Measurements from ENCODE around the gene UST. TPM values are rescaled to one million over a fixed set of nuclear protein-coding genes. Genes with fewer than 3 reads are reported as not detected.
"Not testable (repeated sequence)": the region's sequence is repeated elsewhere in the genome, so short reads cannot be mapped to it uniquely, and the experiment has no call there.

Gene UST
- total RNA-seq, 2 donors from 2014 or later: 24.2 to 30.8 TPM

GRCh38 chr6:148750838-148751792 lies 4.3 kb downstream of the UST start:
- no peak overlapping the region for H3K4me3 ChIP-seq
- DNase-seq (ENCODE audit: low spot score): no peak
- H3K27me3 ChIP-seq (replicated peaks; ENCODE audit: insufficient read depth): no peaks in the 10 kb centered on the region
- no peak for ATAC-seq (ENCODE audit: insufficient number of reproducible peaks, low FRiP score, low read depth)
- H3K36me3 ChIP-seq: no peaks in the 10 kb centered on the region
- H3K27ac ChIP-seq: no peak overlapping the region
- TF ChIP-seq CTCF (IDR thresholded peaks at IDR 0.05): no peak
- no peaks in the 10 kb centered on the region for H3K9me3 ChIP-seq
- H3K4me1 ChIP-seq (ENCODE audit: control insufficient read depth in 1 of 2, low read depth in 2 of 2): peaks cover 0 to 19% of the 10 kb centered on the region in 2 donors

GRCh38 chr6:148751793-148752170 lies 5.0 kb downstream of the UST start:
- Histone ChIP-seq H3K36me3 (no peaks in the 10 kb centered on the region), H3K27ac (no peak overlapping the region), H3K27me3 (replicated peaks; ENCODE audit: insufficient read depth) (no peaks in the 10 kb centered on the region), H3K4me3 (no peak overlapping the region), H3K9me3 (no peaks in the 10 kb centered on the region), H3K4me1 (ENCODE audit: control insufficient read depth in 1 of 2, low read depth in 2 of 2) (peaks cover 0 to 24% of the 10 kb centered on the region in 2 donors)
- no peak for TF ChIP-seq CTCF (IDR thresholded peaks at IDR 0.05)
- DNase-seq (ENCODE audit: low spot score): no peak
- ATAC-seq (ENCODE audit: insufficient number of reproducible peaks, low FRiP score, low read depth): no peak

- H3K4me1 ChIP-seq (ENCODE audit: control insufficient read depth in 1 of 2, low read depth in 2 of 2): peaks cover 5 to 22% of the 10 kb centered on the region in 2 donors
- not testable (repeated sequence) for H3K36me3 ChIP-seq; H3K9me3 ChIP-seq; H3K4me3 ChIP-seq; DNase-seq (ENCODE audit: low spot score); H3K27me3 ChIP-seq (replicated peaks; ENCODE audit: insufficient read depth); ATAC-seq (ENCODE audit: insufficient number of reproducible peaks, low FRiP score, low read depth); H3K27ac ChIP-seq
These were observed 8.5 kb downstream of the UST start for GRCh38 chr6:148755379-148755778.

- H3K27me3 ChIP-seq (replicated peaks; ENCODE audit: insufficient read depth): no peaks in the 10 kb centered on the region
- DNase-seq (ENCODE audit: low spot score): no peak
- H3K4me1 ChIP-seq (ENCODE audit: control insufficient read depth in 1 of 2, low read depth in 2 of 2): peaks cover 10 to 47% of the 10 kb centered on the region in 2 donors
- H3K9me3 ChIP-seq: no peaks in the 10 kb centered on the region
- H3K36me3 ChIP-seq: no peaks in the 10 kb centered on the region
- H3K27ac ChIP-seq: no peak overlapping the region
- no peak overlapping the region for H3K4me3 ChIP-seq
- TF ChIP-seq CTCF (IDR thresholded peaks at IDR 0.05): no peak
- ATAC-seq (ENCODE audit: insufficient number of reproducible peaks, low FRiP score, low read depth): no peak
These were observed 11.2 kb downstream of the UST start for GRCh38 chr6:148757944-148758480.

GRCh38 chr6:148758492-148758891 lies 11.7 kb downstream of the UST start:
- no peak for TF ChIP-seq CTCF (IDR thresholded peaks at IDR 0.05)
- ATAC-seq (ENCODE audit: insufficient number of reproducible peaks, low FRiP score, low read depth) (no peak), DNase-seq (ENCODE audit: low spot score) (no peak)
- Histone ChIP-seq H3K4me3 (no peak overlapping the region), H3K4me1 (ENCODE audit: control insufficient read depth in 1 of 2, low read depth in 2 of 2) (peaks cover 10 to 48% of the 10 kb centered on the region in 2 donors), H3K9me3 (no peaks in the 10 kb centered on the region), H3K36me3 (no peaks in the 10 kb centered on the region), H3K27ac (no peak overlapping the region), H3K27me3 (replicated peaks; ENCODE audit: insufficient read depth) (no peaks in the 10 kb centered on the region)

Data from thoracic aorta (tissue), 2 donors.